Left lung (tissue), 10 donors: Measurements from ENCODE around the gene TRERF1. TPM values are rescaled to one million over a fixed set of nuclear protein-coding genes. Genes with fewer than 3 reads are reported as not detected.
"Not testable (repeated sequence)": the region's sequence is repeated elsewhere in the genome, so short reads cannot be mapped to it uniquely, and the experiment has no call there.

ENCODE experiments used
- ATAC-seq: fragments of 200-7000 bp; cut with Tn5 transposase; one replicate; pipeline ENCODE4 v1.9.1; 2020; ENCODE audit warnings: moderate library complexity
- DNase-seq, 4 donors: peaks; one replicate each; pipeline ENCODE4 v3.0.0-alpha.2; 2013 to 2020
- H3K27ac ChIP-seq, 2 donors: fragments of 200-600 bp; sonication (generic) in 1 of 2; one replicate each; pipeline versions ENCODE4 v1.5.0 to v1.8.0; 2020 to 2021
- H3K27me3 ChIP-seq, 2 donors: fragments of 200-600 bp; sonication (generic) in 1 of 2; one replicate each; pipeline versions ENCODE4 v1.5.0 to v1.8.0; 2020 to 2021
- H3K36me3 ChIP-seq, 2 donors: fragments of 200-600 bp; sonication (generic) in 1 of 2; one replicate each; pipeline versions ENCODE4 v1.5.0 to v1.8.0; 2020 to 2021
- H3K4me1 ChIP-seq, 2 donors: fragments of 200-600 bp; one replicate each; pipeline ENCODE4 v1.8.0; 2021
- H3K4me3 ChIP-seq, 2 donors: fragments of 200-600 bp; sonication (generic) in 1 of 2; one replicate each; pipeline versions ENCODE4 v1.5.0 to v1.8.0; 2020 to 2021; ENCODE audit warnings: mild to moderate bottlenecking in 1 of 2
- H3K9me3 ChIP-seq, 2 donors: fragments of 200-600 bp; sonication (generic) in 1 of 2; one replicate each; pipeline versions ENCODE4 v1.5.0 to v1.8.0; 2020 to 2021
- intact Hi-C, 2 donors: fragments of 100-400 bp; cut with DNase I; formaldehyde crosslinking; loops; one replicate each; pipeline versions ENCODE4 v1.11.2 to v1.14.2; 2022
- polyA plus RNA-seq, 6 donors: library from polyadenylated mRNA; unstranded; fragments of 120-200 nt; gene quantifications; one replicate each; pipeline ENCODE4 v1.2.1, GENCODE V29; 2013; ENCODE audit not compliant: insufficient read length in 6 of 6
- total RNA-seq, 2 donors: library from RNA; stranded (reverse); fragmentation: NEBNext Ultra II Directional; extraction: Animal tissue kit (Norgen Biotek cat#: 25700); gene quantifications; one replicate each; pipeline ENCODE4 v1.2.1, GENCODE V29; 2021
- TF ChIP-seq, protein P1 (sequence below), 2 donors: fragments of 200-600 bp; sonication (generic) in 1 of 2; IDR thresholded peaks; one replicate each; pipeline versions ENCODE4 v1.5.0 to v1.8.0; 2021; ENCODE audit warnings: antibody characterized with exemption in 2 of 2
- donor health status: DM: no; HTN: yes; CAD: no.
- donor health status: DM: no; HTN: no; CAD: no.

Gene TRERF1
- total and polyA plus RNA-seq, 8 donors = 3.7 to 24.9 (median 20.7) TPM

DNA sequence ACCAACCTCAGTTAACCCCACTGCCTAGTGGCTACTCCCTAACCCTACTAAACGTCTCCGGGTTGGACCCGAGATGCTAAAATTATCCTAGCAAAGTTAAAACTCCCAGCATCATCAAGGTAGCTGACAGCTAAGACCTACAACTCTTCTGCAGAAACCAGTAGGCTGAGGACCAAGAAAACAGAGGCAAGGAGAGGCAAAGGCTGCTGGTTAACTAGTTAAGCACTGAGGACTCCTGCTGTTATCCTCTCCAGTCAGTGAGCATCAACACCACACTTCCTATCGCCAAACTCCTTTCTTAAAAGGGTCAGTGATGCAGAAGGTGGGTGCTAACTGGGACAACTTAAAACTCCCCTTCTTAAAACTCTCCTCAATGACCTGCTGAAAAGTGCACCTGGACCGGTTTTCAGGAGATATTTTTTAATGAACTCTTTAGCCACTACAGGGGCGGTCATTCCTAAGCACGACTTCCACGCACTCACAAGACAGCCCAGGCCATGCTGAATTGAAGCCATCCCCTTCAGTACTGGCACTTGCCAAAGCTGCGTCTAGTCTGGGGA, 1.7 kb downstream of the TRERF1 start:
- Histone ChIP-seq H3K4me1 (peaks cover 8 to 46% of the 10 kb centered on the region in 2 donors), H3K27ac (peak overlapping the region in 1 of 2 donors; percentile 91), H3K9me3 (no peaks in the 10 kb centered on the region), H3K36me3 (no peaks in the 10 kb centered on the region), H3K27me3 (peaks cover 0 to 21% of the 10 kb centered on the region in 2 donors), H3K4me3 (peak overlapping the region; percentile 74 to 86)
- intact Hi-C loops = no loop called here
- ATAC-seq (no peak), DNase-seq (no peak)
- TF ChIP-seq, protein P1, sequence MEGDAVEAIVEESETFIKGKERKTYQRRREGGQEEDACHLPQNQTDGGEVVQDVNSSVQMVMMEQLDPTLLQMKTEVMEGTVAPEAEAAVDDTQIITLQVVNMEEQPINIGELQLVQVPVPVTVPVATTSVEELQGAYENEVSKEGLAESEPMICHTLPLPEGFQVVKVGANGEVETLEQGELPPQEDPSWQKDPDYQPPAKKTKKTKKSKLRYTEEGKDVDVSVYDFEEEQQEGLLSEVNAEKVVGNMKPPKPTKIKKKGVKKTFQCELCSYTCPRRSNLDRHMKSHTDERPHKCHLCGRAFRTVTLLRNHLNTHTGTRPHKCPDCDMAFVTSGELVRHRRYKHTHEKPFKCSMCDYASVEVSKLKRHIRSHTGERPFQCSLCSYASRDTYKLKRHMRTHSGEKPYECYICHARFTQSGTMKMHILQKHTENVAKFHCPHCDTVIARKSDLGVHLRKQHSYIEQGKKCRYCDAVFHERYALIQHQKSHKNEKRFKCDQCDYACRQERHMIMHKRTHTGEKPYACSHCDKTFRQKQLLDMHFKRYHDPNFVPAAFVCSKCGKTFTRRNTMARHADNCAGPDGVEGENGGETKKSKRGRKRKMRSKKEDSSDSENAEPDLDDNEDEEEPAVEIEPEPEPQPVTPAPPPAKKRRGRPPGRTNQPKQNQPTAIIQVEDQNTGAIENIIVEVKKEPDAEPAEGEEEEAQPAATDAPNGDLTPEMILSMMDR (IDR thresholded peaks at IDR 0.05) = no peak

DNA sequence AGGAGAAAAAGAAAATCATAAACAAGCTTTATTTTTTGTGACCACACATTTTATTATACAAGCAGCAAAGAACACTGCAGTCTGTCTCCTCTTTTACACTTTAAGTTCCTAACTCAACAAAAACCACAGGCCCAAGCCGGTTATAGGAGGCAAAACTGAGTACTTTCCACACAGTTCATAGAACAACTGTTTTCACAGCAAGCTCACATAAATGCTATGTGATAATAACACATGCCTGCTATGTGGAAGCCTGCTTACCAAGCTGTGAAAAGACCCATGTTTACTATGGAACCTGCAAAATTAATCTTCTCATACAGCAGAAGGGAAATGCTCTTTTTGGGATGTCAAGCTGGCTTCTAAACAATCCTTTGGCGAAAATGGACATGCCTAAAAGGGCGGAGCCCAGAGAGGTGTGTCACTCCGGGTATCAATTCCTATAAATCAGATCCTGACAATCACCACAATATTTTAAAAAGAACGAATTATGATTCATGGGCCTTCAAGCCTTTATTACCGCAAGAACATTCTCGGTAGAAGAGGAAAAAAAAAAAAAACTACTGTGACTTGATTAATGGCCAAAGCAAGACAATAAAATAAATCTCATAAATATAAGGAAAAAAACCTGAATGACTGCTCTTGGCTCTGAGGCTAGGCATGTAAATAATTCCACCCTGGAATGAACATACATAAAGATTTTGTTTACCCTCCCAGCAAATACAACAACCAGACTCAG, 2.6 kb downstream of the TRERF1 start:
- H3K4me1 ChIP-seq = peaks cover 6 to 41% of the 10 kb centered on the region in 2 donors
- TF ChIP-seq, protein P1 (IDR thresholded peaks at IDR 0.05) = no peak
- peaks cover 0 to 14% of the 10 kb centered on the region in 2 donors for H3K27me3 ChIP-seq
- no peaks in the 10 kb centered on the region for H3K9me3 ChIP-seq
- intact Hi-C loops = no loop called here
- no peak for DNase-seq
- no peaks in the 10 kb centered on the region for H3K36me3 ChIP-seq
- H3K4me3 ChIP-seq = peak overlapping the region in 1 of 2 donors; percentile 86
- H3K27ac ChIP-seq = peak overlapping the region in 1 of 2 donors; percentile 91
- ATAC-seq = no peak

DNA sequence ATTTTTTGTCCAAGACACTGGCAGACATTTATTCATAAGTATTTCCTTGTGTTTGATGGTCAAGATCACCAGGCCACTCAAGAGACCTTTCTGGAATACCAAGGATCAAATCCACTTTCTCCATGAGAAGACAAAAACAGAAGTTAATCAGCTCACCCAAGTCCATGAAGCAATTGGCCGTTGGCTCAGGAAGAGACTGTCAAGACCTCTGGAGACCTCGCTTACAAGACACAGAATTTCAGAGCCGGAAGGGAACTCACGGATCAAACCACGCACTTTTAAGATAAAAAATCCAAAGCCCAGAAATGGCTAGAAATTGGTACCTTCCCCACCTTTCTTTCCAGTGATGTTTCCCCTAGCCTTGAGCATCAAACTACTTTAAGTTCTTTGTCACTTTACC, 3.3 kb downstream of the TRERF1 start:
- DNase-seq = no peak
- no peak for ATAC-seq
- TF ChIP-seq, protein P1 (IDR thresholded peaks at IDR 0.05) = no peak
- Histone ChIP-seq H3K36me3 (no peaks in the 10 kb centered on the region), H3K4me3 (no peak overlapping the region), H3K27ac (no peak overlapping the region), H3K27me3 (peaks cover 0 to 7% of the 10 kb centered on the region in 2 donors), H3K4me1 (peaks cover under 1 to 34% of the 10 kb centered on the region in 2 donors), H3K9me3 (no peaks in the 10 kb centered on the region)
- intact Hi-C loops = no loop called here

DNA sequence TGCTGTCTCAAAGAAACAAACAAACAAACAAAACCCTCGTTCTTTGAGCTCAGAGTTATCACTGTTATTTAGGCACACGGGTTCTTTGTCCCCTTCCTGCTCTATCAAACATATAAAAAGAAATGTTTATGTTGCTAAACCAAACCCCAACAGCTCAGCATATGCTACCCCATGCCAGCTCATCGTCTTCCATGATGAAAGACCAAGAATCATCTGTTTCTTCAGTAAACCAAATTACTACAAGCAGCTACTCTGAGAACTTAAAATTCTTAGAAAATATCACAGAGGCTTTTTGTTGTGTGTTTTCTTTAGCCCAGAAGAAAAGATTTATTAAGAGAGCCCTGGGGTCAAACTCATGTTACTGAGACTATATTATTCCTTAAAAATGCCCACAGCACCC, 4.7 kb downstream of the TRERF1 start:
- no peak overlapping the region for H3K4me3 ChIP-seq
- ATAC-seq = no peak
- no peak for DNase-seq
- no peaks in the 10 kb centered on the region for H3K27me3 ChIP-seq
- intact Hi-C loops = no loop called here
- H3K9me3 ChIP-seq = no peaks in the 10 kb centered on the region
- H3K36me3 ChIP-seq = no peaks in the 10 kb centered on the region
- TF ChIP-seq, protein P1 (IDR thresholded peaks at IDR 0.05) = no peak
- peaks cover 0 to 29% of the 10 kb centered on the region in 2 donors for H3K4me1 ChIP-seq
- no peak overlapping the region for H3K27ac ChIP-seq

DNA sequence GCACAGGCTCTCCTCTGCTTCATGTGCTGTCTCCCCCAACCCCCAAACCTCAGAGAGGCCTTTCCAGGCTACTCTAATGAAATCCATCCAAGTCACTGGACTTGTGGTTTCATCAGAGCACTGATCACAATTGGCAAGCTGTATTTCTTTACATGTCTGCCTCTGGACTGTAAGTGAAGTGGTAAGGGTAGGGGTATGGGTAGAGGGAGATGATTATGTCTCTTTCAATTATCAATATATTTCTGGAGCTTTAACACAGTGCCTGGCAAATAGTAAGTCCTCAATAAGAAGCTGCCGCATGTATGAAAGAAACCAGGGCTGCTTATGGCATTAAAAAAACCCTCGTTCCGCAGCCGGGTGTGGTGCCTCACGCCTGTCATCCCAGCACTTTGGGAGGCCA, 5.4 kb downstream of the TRERF1 start:
- Histone ChIP-seq H3K4me1 (peaks cover 3 to 31% of the 10 kb centered on the region in 2 donors), H3K4me3 (no peak overlapping the region), H3K27ac (no peak overlapping the region), H3K36me3 (no peaks in the 10 kb centered on the region), H3K9me3 (no peaks in the 10 kb centered on the region), H3K27me3 (no peaks in the 10 kb centered on the region)
- no peak for DNase-seq
- TF ChIP-seq, protein P1 (IDR thresholded peaks at IDR 0.05) = no peak
- intact Hi-C loops = no loop called here
- no peak for ATAC-seq

DNA sequence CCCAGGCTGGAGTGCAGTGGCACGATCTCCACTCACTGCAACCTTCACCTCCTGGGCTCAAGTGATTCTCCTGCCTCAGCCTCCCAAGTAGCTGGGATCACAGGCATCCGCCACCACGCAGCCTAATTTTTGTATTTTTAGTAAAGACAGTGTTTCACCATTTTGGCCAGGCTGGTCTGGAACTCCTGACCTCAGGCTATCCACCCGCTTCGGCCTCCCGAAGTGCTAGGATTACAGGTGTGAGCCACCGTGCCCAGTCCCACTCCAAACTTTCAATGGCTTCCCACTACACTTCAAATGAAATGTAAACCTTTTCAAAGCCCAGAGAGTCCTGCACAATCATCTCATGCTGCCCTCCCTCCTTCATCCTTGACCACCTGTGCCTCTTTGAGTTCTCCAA, 5.8 kb downstream of the TRERF1 start:
- H3K27ac ChIP-seq, ATAC-seq, DNase-seq, H3K27me3 ChIP-seq, intact Hi-C loops, H3K9me3 ChIP-seq, H3K36me3 ChIP-seq, H3K4me3 ChIP-seq: not testable (repeated sequence)
- H3K4me1 ChIP-seq = peaks cover 3 to 35% of the 10 kb centered on the region in 2 donors
